ENCODE measurements around the gene PAK1.
A peak's percentile ranks its signal among the peaks of the same experiment; 100 is the strongest.

The PAK1 gene

DNA sequence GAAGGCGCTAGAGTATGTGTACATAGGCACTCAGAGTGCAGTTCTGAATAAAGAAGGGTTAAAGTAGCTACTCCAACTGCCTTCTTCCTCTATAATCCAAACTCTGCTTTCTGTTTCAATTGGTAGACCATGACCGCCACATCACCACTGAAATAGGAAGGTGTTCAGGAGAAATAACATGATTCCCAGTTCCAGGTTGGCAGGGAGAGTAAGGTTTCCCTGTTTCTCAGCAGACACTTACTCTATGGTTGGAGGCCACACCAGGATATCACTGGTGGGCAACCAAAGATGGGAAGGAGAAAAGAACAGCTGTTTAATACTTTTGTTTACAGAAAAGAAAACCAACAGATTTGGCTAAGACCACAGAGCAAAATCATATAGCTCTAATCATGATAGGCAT lies 37.9 kb downstream of the PAK1 start:
- no peak for DNase-seq (ENCODE audit: low spot score)

DNA sequence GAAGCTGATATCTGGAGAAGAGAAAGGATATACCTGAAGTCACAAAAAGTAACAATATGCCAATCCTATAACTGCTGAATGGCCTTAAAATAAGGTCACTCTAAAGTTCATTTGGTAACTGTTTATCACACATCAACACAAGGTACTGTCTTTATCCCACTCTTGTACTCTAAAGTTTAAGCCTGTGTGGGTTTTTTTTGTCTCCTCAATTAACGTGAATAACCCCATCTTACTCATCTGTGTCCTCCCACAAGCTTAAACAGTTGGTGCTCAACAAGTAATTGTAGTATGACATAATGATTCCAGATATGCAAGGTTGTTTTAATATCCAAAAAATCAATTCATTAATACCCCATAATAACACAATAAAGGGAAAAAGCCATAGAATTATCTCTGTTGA lies 42.1 kb downstream of the PAK1 start:
- no peak for DNase-seq (ENCODE audit: low spot score)

DNA sequence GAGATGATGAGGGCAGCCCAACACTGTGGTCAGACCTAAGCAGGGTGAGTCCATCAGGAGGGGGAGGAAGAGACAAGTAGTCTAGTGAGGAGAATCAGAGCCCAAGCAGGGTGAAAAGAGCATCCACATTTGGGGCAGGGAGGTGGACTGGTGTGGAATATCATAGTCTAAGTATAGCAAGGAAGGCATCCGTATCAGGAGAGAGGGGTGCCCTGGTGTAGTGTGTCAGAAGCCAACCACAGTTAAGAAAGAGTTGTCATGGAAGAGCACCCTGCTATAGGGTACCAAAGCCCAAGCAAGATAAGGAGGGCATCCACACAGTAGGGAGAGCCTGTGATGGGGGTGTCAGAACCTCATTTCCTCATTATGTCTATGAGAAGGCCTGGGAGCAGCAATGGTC lies 45.3 kb downstream of the PAK1 start:
- no peak for DNase-seq (ENCODE audit: low spot score)

DNA sequence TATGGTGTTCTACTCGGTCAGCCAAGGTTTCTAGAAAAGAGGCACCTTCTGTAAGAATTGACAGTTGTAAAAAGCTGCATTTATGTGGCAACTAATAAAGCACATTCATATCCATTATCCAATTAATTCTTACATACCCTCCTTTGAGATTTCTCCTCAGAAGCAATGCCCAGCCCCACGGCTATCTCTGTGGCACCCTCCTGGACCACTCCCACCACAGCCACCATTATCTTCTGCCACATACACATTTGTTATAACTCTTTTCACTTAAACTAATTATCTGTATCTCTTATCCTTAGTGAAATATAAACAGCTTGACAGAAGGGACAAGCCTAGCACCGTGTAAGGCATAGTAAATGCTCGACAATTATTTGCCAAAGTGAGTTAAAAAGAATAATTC lies 48.5 kb downstream of the PAK1 start:
- DNase-seq (ENCODE audit: low spot score): no peak

DNA sequence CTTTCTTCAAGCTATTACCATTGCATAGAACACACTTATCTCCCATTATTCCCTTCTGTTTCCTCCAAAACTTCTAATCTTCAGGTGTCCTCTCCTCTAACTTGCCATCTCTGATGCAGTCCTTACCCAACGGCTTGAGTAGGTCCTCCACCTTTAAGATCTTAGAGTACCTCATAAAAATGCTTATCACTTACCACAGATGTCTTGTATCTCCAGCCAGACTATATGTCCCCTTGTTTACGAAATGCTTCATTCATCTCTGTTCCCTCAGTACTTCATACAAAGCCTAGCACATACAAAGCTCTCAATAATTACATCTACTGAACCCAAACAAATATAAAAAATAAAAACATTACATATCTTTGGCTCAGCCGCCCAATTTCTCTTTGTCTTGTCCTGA lies 49.2 kb downstream of the PAK1 start:
- no peak for DNase-seq (ENCODE audit: low spot score)

DNA sequence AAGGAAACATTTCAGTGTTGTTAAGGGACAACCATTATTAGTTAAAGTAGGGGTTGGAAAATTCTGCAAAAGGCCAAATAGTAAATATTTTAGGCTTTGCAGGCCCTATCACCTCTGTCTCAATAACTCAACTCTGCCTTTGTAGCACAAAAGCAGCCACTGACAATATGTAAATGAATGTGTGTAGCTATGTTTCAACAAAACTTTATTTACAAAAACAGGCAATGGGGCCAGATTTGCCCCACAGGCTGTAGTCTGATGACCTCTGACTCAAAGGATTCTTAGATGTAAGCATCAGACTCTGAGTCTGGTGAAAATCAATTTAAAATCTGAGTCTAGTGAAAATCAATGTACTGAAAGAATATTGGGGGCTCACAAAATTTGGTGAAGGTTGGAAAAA lies 50.3 kb downstream of the PAK1 start:
- DNase-seq (ENCODE audit: low spot score): no peak

DNA sequence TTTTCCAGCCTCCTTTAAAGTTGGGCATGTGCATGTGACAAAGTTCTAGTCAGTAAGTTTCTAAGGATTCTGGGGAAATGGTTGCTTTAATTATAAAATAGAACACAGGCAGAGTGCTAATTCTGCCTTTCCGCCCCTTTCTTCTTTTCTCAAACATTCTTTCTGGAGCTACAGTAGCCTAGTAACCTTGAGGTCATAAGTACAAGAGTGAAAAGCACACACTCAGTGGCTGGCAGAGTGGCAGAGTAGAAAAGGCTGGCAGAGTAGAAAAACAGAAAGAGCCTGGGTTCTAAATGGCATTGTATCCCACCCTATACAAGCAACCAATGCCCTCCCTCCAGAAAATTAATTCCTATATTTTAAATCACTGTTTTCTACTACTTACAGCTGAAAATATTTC lies 51.2 kb downstream of the PAK1 start:
- no peak for DNase-seq (ENCODE audit: low spot score)

DNA sequence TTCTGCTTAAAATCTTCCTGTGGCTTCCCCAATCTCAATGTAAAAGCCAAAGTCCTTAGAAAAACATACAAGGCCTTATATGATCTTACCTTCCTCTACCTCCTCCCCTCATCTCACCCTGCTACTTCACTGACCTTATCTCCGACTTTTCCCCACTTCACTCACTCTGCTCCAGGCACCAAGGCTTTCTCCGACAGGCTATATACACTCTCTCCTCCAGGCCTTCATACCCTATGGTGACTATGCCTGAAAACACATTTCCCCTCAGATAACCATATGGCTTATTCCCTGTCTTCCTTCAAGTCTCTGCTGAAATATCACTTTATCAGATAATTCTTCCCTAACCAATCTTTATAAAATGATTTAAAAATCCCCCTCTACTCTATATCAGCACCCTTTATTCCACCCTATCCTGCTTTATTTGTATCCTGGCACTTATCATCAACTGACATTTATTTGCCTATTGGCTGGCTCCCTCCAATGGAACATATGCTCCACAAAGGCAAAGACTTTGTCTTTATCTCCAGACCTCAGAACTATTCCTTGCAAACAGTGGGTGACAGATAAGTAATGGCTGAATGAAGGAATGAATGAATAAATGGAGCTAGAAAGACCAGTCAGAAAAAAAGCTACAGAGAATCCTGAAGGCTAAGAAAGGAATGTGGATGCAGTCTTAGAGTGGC lies 52.7 kb downstream of the PAK1 start:
- DNase-seq (ENCODE audit: low spot score): no peak

DNA sequence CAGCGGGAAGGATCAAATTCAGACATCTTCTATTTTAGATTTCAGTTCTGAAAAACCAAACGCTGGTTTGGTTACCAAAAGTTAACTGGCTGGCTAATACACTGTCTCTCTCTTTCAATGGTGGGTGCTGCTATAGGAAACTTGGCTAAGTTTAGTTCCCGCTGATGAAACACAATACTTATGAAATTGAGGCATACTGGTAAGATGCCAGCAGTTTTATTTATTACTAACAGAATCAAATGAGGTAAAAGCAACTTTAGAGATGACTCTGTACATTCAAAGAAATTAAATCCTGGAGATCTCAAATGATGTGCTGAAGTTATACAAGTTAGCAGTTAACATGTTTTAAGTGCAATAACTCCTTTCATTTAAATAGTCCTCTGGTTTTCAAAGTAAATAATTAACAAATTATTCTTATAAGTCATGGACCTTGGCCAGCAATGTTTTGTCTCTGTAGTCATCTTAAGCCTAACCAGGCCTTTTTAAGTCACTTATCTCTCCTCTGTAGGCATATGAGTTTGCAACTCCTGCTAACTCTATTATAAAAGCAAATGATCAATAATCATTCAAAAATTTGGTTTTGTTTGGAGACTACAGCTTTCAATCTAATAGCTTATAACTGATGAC lies 54.8 kb downstream of the PAK1 start:
- DNase-seq (ENCODE audit: low spot score): no peak

DNA sequence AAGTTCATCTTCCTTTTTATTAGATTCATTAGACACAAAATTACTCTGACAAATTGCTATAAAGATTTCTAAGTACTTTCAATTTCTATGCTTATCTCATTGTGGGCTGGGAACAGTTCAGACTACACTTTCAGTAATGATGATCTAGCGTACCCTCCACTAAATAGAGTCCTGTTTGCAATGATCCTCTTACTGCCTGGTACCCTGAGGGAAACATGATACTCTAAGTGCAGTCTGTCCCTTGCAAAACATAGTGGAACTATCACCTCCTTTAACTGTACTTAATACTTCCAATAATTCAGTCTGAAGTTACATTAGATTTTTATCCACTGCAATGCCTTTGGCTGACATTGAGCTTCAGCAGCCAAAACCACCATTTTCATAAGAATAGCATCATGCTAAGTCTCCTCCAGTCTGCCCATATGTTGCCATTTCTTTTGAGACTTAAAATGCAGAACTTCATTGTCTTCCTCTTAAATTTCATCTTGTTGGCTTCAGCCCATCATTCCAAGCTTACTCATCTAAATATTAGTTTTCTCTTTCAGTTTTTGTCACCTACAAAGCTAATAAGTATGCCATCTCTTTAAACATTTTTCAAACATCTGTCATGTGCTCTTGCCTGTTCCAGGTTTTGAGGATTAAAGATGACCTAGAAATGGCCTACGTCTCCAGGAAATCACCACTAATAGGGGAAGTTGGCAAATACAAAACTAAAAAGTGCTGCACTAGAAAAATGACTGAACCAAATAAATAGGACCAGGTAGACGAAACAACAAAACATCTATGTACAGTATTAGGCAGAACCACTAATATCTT lies 55.5 kb downstream of the PAK1 start:
- no peak for DNase-seq (ENCODE audit: low spot score)

DNA sequence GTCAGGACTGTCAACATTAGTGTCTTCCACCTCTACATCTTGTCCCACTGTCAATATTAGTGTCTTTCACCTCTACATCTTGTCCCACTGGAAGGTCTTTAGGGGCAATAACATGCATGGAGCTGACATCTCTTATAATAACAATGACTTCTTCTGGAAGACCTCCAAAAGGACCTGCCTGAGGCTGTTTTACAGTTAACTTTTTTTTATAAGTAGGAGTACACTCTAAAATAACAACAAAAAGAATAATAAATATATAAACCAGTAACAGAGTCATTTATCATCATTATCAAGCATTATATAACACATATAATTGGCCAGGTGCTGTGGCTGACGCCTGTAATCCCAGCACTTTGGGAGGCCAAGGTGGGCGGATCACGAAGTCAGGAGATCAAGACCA lies 57.5 kb downstream of the PAK1 start:
- DNase-seq (ENCODE audit: low spot score): no peak

DNA sequence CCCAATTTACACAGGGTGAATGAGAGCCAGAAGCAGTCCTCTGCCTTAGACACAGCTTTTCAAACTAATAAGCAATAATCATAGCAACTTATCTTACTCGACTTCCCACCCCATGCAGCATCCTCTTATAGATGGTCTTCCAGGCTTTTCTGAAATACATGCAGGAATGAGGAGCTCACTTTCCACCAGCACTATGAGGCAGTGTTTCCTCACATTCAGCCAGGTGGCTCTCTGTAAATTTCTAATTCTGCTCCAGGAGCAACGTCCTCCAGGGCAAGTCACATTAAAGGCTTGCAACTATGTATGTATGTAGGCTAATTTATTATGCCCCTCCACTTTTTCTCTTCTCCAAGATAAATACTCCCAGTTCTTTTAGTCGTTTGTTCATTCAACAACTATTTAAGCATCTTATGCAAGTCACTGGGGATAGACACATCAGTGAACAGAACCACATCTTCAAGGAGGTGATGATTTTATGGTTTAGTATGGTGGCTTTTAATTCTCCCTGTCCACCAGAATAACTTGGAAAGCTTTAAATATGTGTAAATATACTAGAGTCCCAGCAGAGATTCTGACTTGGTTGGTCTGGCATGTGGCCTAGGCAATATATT lies 59.9 kb downstream of the PAK1 start:
- no peak for DNase-seq (ENCODE audit: low spot score)

DNA sequence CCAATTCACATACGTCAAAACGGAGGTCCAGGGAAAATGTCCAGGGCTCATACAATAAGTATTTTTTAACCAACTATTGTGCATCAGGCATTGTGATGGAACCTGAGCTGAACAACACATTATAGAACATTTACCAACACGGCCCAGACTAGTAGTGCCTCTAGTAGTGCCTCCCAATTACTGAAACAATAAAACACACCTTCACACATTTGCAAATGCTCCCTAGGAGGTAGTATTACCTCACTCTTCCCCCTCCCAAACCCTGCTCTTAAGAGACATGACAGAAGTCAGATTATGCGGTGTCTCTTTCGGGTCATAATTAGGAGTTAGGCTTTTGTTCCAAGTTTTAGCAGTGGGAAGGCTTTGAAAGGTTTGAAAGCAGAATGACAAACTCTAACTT lies 61.1 kb downstream of the PAK1 start:
- DNase-seq (ENCODE audit: low spot score): no peak

DNA sequence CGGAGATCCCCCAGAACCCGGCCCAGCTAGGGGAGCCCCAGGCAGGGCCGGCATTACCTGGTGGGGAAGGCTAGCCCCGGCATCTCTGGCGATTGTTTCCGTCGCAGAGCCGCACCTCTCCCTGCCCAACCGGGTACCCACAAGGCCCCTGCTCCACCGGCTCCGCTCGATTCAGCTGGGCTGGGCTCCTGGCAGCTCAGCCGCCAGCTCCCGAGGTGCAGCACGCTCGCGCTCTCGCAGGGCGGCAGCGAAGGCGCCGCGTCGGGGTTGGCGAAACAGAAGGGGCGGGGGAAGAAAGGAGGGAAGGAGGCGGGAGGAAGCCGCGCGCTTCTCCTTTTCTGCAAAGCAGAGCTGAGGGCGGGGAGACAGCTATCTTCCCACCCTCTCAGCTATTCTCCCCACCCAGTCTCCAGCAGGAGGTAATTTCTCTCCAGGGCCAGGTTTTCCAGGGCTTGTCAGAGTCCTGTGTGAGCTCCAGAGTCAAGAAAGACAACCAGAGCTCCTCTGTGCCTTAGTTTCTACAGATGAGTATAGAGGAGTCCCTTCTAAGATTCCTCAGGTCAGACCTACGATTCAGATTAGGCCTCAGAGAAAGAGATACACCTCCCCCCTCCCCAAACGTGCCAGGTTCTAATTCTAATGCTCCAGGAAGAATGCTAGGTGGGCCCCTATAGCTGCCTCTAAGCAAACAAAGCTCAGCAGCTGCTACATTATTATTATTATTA lies 62.0 kb downstream of the PAK1 start:
- peak; percentile 88 for DNase-seq (ENCODE audit: low spot score)

DNA sequence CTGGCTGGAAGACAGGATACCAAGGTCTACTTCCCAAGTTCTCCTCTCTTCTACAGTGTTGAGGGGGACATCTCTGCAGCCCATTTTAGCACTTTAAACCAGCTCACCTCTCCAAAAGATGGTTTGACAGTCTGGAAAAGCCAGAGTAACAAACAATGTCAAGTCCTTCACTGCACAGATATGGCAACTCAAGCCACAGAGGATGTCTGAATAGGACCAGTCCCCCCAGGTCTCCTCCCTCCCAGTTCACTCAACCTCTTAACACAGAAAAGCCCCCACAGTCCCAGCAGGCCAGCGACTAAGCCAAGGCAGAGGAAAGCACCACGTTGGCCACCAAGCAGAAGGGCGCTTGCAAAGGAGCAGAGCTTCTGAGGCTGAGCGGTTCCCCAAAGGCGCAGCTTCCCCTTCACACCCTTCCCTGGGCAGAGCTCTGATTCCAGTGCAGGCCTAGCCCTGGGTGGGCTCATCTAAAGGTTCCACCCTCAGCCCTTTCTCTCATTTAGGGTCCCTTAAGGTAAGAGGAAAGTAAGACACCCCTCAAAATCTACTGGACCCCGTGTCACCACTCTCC lies 62.7 kb downstream of the PAK1 start:
- peak; percentile 50 for DNase-seq (ENCODE audit: low spot score)

DNA sequence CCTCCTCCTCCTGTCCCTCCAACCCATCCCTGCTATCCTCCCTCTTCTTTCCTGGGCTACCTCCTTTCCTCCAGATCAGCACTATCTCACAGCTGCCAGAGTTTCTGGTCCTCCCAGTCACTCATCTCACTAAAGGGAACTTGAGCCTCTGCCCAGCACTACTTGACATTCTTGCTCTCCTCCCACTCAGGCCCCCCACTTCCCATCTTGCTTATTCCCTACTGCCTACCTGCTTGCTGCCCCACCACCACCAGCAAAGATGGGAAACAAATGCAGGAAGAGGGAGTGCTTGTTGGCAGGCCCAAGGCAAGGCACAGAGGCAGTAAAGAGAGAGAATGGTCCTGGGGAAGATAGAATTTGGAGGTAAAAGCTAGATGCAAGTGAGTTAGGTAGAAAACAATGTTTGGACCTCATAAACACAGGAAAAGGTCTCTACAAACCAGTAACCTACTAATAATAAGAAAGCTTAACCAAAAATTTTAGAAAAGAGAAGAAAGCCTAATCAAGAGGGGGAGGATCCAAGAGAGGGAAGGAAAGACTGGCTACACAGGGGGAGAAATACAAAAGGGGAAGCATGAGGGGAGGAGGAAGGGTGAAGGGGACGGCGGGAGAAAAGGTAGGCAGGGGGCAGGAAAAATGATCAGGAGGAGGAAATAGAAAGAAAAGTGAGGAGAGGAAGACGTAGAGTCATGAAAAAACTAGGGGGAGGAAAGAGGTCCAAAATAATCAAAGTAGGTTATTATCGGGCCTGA lies 63.6 kb downstream of the PAK1 start:
- peak; percentile 15 for DNase-seq (ENCODE audit: low spot score)

DNA sequence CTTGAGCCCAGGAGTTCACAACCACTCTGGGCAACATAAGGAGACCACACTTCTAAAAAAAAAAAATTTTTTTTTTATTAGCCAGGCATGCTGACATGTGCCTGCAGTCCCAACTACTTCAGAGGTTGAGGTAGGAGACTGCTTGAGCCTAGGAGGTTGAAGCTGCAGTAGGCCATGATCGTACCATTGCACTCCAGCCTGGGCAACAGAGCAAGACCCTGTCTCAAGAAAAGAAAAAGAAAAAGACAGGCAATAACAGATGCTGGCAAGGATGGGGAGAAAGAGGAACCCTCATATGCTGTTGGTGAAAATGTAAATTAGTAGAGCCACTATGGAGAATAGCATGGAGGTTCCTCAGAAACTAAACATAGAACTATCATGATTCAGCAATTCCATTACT lies 64.8 kb downstream of the PAK1 start:
- no peak for DNase-seq (ENCODE audit: low spot score)

DNA sequence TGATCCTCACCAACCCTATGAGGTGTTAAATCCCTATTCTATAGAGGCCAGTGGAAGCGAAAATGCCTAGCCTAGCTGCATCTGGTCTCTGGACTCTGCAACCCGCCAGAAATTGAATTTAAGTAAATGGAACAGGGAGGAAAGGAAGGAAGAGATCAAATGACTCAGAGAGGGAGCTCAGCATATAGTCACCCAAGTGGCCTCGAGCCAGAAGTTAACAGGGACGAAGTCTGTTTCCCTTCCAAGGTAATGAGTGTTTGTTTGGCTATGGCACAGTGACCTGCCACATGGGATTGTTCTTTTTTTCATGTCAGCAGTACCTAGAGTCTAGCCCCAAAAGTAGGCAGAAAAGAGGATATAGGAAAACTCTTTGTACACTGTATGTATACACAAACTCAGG lies 66.3 kb downstream of the PAK1 start:
- no peak for DNase-seq (ENCODE audit: low spot score)

DNA sequence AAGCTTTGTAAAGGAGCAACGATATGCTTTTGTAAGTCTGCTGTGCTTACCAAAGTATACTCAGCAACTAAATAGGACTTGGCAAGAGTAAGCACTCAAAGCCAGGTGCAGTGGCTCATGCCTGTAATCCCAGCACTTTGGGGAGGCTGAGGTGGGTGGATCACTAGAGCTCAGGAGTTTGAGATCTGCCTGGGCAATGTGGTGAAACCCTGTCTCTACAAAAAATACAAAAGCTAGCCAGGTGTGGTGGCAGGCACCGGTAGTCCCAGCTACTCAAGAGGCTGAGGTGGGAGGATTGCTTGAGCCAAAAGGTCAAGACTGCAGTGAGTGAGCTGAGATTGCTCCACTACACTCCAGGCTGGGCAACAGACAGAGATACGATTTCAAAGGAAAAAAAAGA lies 67.5 kb downstream of the PAK1 start:
- DNase-seq (ENCODE audit: low spot score): no peak

DNA sequence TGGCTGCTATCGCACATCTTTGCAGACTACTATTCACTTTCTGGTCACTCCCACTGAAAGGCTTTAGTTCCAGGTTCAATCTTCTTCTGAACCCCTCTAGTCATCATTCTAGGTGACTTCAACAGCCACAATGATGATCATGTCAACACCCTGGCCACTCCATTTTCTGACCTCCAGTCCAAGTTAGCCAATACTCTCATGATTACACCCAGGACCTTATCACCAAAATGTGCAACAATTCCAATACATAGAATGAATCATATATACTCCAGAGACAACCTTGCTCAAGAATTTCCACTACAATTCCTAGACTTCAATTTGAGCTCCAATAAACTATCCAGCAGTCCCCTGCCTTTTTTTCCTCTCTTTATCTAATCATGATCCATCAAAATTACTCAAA lies 70.7 kb downstream of the PAK1 start:
- DNase-seq (ENCODE audit: low spot score): no peak

DNA sequence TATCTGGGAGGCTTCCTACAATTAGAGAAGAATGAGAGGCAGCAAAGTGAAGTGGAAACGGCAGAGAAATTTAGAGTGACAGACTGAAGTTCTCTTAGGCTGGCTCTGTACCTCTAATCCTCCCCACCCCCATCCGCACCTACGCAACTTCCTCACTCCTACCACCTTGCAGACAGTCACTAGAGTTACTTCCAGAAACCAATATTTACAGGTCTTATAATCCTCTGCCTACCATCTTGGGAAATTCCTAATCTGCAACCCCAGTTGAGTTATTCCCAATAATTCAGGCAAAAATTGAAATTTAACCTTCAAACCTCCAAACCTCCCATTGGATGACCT lies 71.7 kb downstream of the PAK1 start:
- no peak for DNase-seq (ENCODE audit: low spot score)
